ENCODE results near the gene EOMES. TPM values are rescaled to one million over a fixed set of nuclear protein-coding genes. Genes with fewer than 3 reads are reported as not detected.

EOMES gene
- total RNA-seq, 1 experiment from 2014 or later: not detected

GRCh38 chr3:27681249-27681748 is 40.8 kb downstream of the EOMES start:
- peak; percentile 76 for DNase-seq (ENCODE audit: low spot score)

GRCh38 chr3:27680517-27681246 is 41.4 kb downstream of the EOMES start:
- DNase-seq (ENCODE audit: low spot score): peak; percentile 1

- DNase-seq (ENCODE audit: low spot score): no peak
Observed at GRCh38 chr3:27679691-27680090, 42.4 kb downstream of the EOMES start.

- no peak for DNase-seq (ENCODE audit: low spot score)
Observed at GRCh38 chr3:27678234-27678633, 43.9 kb downstream of the EOMES start.

GRCh38 chr3:27677565-27677964 is 44.6 kb downstream of the EOMES start:
- DNase-seq (ENCODE audit: low spot score): no peak

- no peak for DNase-seq (ENCODE audit: low spot score)
Observed at GRCh38 chr3:27675287-27675686, 46.8 kb downstream of the EOMES start.

GRCh38 chr3:27673701-27674100 is 48.4 kb downstream of the EOMES start:
- no peak for DNase-seq (ENCODE audit: low spot score)

- DNase-seq (ENCODE audit: low spot score): no peak
Observed at GRCh38 chr3:27671101-27671500, 51.0 kb downstream of the EOMES start.

GRCh38 chr3:27670619-27671018 is 51.5 kb downstream of the EOMES start:
- DNase-seq (ENCODE audit: low spot score): no peak

GRCh38 chr3:27669591-27669990 is 52.5 kb downstream of the EOMES start:
- DNase-seq (ENCODE audit: low spot score): no peak

- DNase-seq (ENCODE audit: low spot score): no peak
Observed at GRCh38 chr3:27667751-27668150, 54.4 kb downstream of the EOMES start.

- no peak for DNase-seq (ENCODE audit: low spot score)
Observed at GRCh38 chr3:27666708-27667107, 55.4 kb downstream of the EOMES start.

GRCh38 chr3:27666272-27666671 is 55.9 kb downstream of the EOMES start:
- DNase-seq (ENCODE audit: low spot score): no peak

Other genes starting within 250 kb of the EOMES start
- gene SLC4A7, start 237.9 kb downstream of the EOMES start, total RNA-seq (2014; rRNA removed; shearing (Covaris generic)): 12.7 and 19.6 TPM in 2 replicates